AG09319 (cell line): Measurements from ENCODE around the gene OTUD6A.

Source experiments
- DNase-seq: peaks from one replicate; pipeline ENCODE4 v3.0.0-alpha.2; 2010; ENCODE audit warnings: low read depth; ENCODE audit errors: extremely low read depth
- TF ChIP-seq, protein P1 (sequence below): IDR thresholded peaks from 2 replicates; pipeline ENCODE4 v1.5.1; 2011; ENCODE audit warnings: low read depth, mild to moderate bottlenecking, inconsistent platforms, low read length, moderate library complexity

OTUD6A gene

DNA sequence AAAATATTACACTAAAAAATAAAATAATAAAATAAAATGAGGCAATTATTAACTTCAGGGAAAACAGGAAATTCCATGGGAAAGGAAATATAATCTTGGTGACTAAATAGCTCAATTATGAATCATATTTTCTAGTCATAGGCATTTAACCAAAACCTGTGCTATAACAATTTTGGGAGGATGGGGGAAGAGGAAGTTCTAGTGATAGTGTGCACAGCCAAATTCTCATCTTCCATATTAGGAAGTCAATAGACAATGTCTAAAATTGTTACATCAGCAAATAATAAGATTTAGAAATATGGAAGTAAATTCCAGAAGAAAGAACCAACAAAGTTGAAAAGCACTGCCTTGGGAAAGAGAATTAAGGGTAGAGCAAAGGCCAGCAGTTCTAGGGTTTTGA lies 15.3 kb upstream of the OTUD6A start:
- TF ChIP-seq, protein P1, sequence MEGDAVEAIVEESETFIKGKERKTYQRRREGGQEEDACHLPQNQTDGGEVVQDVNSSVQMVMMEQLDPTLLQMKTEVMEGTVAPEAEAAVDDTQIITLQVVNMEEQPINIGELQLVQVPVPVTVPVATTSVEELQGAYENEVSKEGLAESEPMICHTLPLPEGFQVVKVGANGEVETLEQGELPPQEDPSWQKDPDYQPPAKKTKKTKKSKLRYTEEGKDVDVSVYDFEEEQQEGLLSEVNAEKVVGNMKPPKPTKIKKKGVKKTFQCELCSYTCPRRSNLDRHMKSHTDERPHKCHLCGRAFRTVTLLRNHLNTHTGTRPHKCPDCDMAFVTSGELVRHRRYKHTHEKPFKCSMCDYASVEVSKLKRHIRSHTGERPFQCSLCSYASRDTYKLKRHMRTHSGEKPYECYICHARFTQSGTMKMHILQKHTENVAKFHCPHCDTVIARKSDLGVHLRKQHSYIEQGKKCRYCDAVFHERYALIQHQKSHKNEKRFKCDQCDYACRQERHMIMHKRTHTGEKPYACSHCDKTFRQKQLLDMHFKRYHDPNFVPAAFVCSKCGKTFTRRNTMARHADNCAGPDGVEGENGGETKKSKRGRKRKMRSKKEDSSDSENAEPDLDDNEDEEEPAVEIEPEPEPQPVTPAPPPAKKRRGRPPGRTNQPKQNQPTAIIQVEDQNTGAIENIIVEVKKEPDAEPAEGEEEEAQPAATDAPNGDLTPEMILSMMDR = no peak
- DNase-seq = peak; percentile 5

DNA sequence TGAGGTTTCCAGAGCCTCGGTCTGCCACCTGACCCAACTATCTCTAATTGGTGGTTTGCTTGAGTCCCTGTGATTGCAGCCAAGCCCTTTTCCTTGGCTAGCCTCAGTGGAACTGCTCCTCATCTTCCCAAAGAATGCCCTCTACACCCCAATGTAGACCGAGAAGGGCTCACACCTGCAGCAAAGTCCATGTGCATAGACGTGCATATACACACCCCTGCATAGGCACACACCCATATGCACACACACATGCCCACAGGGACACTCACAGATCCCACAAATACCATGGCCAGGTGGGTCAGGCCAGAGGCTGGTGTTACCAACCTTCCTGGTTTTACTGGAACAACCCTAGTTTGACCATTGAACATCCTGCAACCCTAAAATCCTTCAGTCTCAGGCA lies 12.9 kb upstream of the OTUD6A start:
- no peak for DNase-seq
- TF ChIP-seq, protein P1 = no peak

DNA sequence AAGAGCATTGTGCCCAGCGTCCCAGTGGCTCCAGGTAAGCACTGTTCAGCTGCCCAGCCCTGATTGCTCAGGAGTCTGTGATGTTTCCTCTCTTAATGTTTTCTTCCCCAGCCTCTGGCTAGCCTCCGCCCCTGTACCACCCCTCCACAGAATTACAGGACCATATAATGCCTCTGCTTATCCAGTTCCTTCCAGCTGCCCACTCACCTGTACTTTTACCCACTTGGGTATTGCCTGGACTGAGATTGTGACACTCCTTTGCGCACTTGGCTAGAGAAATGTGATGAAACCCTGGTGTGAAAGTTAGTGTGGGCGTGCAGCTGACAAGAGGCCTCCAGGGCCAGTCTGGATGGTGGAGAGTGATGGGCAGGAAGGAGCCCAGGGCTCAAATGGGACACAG lies 12.3 kb upstream of the OTUD6A start, which contains the start of gene AWAT2:
TSS of gene AWAT2 (minus strand) at position 14 of the 400 bp plus-strand sequence. CDS start at position 8, 6 bp downstream.
- TF ChIP-seq, protein P1 = no peak
- DNase-seq = no peak

DNA sequence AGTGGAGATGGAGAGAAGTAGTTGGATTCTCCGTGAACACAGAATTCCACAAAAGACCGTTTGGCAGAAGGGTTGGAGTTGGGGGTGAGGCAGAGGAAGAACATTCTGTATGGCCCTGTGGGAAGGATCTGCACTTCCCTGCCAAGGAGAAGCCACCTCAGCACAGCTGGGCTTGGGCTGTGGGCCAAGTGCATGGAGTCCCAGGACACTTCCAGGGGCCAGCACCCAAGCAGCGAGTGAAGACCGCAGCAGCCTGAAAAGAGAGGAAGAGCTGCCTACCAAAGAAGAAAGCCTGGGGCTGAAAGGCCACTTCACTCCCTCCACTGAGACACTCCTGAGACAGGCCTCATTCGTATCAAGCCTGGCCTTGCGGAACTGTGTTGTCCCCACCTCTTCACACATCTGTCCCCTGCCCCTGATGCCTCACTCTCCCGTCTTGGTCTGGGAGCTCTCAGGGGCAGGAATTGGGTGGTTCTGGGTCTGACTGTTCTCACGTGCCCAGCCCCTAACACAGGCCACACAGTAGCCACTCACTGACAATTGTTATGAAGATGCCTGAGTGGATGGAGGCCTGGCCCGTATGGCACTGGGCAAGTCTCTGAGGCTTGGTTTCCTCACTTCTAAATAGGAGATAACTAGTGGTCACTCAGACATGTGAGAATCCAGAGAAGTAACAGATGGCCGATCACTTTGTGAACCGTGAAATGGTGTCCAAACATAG lies 9.2 kb upstream of the OTUD6A start:
- no peak for DNase-seq
- TF ChIP-seq, protein P1 = no peak

DNA sequence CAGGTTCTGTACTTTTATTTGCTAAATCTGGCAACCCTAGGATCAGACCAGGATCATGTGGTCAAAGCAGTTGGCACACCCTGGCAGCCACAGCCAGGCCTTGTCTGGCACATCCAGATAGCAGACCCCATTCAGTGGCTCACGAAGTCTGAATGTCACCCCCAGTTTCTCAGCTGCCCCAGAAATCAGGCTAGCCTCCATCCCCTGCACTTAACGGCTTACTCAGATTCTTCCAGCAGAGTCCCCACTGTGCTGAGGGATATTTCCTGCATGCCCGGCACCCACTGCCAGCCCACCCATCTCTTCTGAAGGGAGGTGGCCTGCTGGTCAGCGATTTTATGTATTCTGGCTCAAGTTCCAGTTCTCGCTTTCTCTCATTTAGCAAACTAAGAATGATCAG lies 7.9 kb upstream of the OTUD6A start:
- DNase-seq = no peak
- TF ChIP-seq, protein P1 = no peak

DNA sequence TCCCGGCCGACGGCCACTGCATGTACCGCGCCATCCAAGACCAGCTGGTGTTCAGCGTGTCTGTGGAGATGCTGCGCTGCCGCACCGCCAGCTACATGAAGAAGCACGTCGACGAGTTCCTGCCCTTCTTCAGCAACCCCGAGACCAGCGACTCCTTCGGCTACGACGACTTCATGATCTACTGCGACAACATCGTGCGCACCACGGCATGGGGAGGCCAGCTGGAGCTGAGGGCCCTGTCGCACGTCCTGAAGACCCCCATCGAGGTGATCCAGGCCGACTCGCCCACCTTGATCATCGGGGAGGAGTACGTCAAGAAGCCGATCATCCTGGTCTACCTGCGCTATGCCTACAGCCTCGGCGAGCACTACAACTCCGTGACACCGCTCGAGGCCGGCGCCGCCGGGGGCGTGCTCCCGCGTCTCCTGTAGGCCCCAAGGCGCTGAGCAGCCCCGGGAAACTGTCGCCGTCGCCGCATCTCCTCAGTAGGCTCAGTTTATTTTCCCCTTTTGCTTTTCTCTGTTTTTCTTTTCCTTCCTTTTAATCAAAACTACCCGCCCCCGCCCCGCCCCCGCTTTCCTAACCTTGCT lies 799 bp downstream of the OTUD6A start:
- DNase-seq = no peak
- TF ChIP-seq, protein P1 = no peak

DNA sequence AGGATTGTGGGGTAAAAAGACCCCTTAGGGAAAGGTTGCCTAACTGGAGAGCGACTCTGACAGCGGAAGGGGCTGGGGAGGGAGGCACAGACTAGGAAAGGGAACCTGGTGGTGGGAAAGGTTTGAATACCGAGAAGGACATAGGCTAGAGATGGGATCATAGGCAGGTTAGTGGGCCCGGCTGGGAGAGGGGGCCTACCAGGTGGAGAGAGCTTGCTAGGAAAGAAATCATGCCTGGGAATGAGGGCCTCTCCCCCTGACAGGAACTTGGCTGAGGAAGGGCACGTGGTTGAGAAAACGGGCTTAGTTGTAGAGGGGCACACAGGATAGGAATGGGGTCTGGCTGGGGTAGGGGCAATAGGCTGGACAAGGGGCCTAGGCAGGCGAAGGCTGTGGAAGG lies 4.4 kb downstream of the OTUD6A start:
- no peak for DNase-seq
- TF ChIP-seq, protein P1 = no peak
